ENCODE measurements around the gene SUPT20HL2. TPM values are rescaled to one million over a fixed set of nuclear protein-coding genes. Genes with fewer than 3 reads are reported as not detected.

SUPT20HL2 gene
- total and polyA plus RNA-seq, 7 experiments from 2014 or later: not detected

DNA sequence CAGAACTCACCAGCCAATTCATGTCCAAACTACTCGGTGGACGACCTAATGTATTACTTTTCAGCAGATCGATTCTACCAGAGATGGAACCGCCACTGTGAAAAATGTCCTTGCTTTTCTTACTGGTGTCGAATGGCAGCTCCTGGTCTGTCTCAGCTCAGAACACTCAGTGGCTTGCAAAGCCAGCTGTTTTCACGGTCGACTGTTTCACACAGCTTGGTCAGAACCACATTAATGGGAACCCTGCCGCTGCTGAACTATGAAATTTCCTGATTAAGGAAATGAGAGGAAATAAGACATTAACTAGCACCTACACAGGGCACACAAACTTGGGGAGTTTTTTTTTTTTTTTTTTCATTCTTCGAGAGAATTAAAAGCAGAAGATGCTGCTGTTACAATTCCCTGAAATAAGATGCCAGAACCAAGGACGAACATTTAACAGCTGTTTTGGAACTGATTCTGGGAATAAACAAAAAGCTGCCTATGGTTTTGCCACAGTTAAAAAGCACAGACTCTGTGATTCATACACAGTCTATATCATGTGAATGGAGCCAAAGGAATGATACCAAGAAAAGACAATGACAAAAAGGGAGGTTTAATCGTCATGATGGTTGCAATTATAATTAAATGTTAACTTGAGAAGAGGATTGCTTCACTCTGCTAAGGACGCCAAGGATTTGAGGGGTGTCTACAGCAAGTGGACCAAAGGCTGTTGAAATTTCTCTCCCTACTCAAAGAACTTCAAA lies 31.3 kb downstream of the SUPT20HL2 start:
- POLR2A ChIA-PET: no interaction called here
- CTCF ChIA-PET: no interaction called here
- Histone ChIP-seq H3K27ac (ENCODE audit: low read depth, low read length) (no peak overlapping the region), H3K36me3 (ENCODE audit: control insufficient read depth in 2 of 3, insufficient read depth in 3 of 3, low read length in 3 of 3) (no peaks in the 10 kb centered on the region), H3K27me3 (ENCODE audit: control insufficient read depth in 2 of 2, insufficient read depth in 2 of 2, low read length in 2 of 2) (no peaks in the 10 kb centered on the region), H3K4me3 (ENCODE audit: low read length) (no peak overlapping the region), H3K4me1 (ENCODE audit: control insufficient read depth in 2 of 2, insufficient read depth in 2 of 2, low read length in 2 of 2) (no peaks in the 10 kb centered on the region), H3K9me3 (ENCODE audit: control insufficient read depth in 2 of 3, low read length in 3 of 3) (no peaks in the 10 kb centered on the region)
- H3K4me3 Mint-ChIP-seq: no peak overlapping the region
- H3K27me3 Mint-ChIP-seq: peaks cover 0 to 10% (median 0%) of the 10 kb centered on the region in 5 donors
- H3K9me3 Mint-ChIP-seq: peaks cover 0 to 5% (median 0%) of the 10 kb centered on the region in 11 donors
- peaks cover 0 to 4% (median 0%) of the 10 kb centered on the region in 7 donors for H3K4me1 Mint-ChIP-seq
- no peak for ATAC-seq
- H3K27ac Mint-ChIP-seq: no peak overlapping the region
- no peak for DNase-seq
- no peaks in the 10 kb centered on the region for H3K36me3 Mint-ChIP-seq
- intact Hi-C loops (cut with micrococcal nuclease): no loop called here

DNA sequence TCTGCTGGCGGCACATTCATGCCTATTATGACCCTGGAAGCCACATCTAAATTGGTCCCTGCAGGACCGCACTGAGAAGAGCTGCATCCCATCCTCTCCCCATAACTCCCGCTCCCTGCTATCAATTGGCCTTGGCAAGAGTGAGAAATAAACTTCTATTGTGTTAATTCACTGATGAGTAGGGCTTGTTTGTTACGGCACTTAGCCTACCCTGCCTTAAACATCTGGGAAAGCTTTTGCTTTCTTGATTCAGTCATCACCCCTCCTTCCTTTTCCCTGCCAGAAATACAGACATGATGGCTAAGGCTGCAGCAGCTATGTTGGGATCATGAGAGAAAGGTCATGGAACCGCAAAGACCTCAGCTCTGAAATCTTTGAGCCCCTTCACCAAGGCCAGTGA lies 36.5 kb downstream of the SUPT20HL2 start:
- Mint-ChIP-seq H3K4me1 (peaks cover 0 to 3% (median 2%) of the 10 kb centered on the region in 7 donors), H3K4me3 (no peak overlapping the region), H3K27ac (no peak overlapping the region), H3K36me3 (no peaks in the 10 kb centered on the region), H3K27me3 (peaks cover 0 to 11% (median 4%) of the 10 kb centered on the region in 5 donors), H3K9me3 (peaks cover 0 to 8% (median 0%) of the 10 kb centered on the region in 11 donors)
- ATAC-seq (no peak), DNase-seq (no peak)
- H3K4me1 ChIP-seq (ENCODE audit: control insufficient read depth in 2 of 2, insufficient read depth in 2 of 2, low read length in 2 of 2): no peaks in the 10 kb centered on the region
- POLR2A ChIA-PET: no interaction called here
- H3K36me3 ChIP-seq (ENCODE audit: control insufficient read depth in 2 of 3, insufficient read depth in 3 of 3, low read length in 3 of 3): no peaks in the 10 kb centered on the region
- no peak overlapping the region for H3K4me3 ChIP-seq (ENCODE audit: low read length)
- H3K27me3 ChIP-seq (ENCODE audit: control insufficient read depth in 2 of 2, insufficient read depth in 2 of 2, low read length in 2 of 2): no peaks in the 10 kb centered on the region
- intact Hi-C loops (cut with micrococcal nuclease): no loop called here
- CTCF ChIA-PET: no interaction called here
- H3K27ac ChIP-seq (ENCODE audit: low read depth, low read length): no peak overlapping the region
- no peaks in the 10 kb centered on the region for H3K9me3 ChIP-seq (ENCODE audit: control insufficient read depth in 2 of 3, low read length in 3 of 3)

DNA sequence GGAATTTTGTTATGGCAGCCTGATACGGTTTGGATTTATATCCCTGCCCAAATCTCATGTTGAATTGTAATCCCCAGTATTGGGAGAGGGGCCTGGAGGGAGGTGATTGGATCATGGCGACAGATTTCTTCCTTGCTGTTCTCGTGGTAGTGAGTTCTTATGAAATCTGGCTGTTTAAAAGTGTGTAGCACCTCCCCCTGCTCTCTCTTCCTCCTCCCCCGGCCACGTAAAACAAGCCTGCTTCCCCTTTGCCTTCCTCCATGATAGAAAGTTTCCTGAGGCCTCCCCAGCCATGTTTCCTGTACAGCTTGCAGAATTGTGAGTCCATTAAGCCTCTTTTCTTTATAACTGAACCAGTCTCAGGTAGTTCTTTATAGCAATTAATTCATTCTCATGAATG lies 37.9 kb downstream of the SUPT20HL2 start:
- peaks cover 0 to 18% (median 3%) of the 10 kb centered on the region in 11 donors for H3K9me3 Mint-ChIP-seq
- ATAC-seq (no peak), DNase-seq (no peak)
- H3K27ac Mint-ChIP-seq: no peak overlapping the region
- H3K4me1 Mint-ChIP-seq: peaks cover 0 to 2% (median 0%) of the 10 kb centered on the region in 7 donors
- Histone ChIP-seq H3K9me3 (ENCODE audit: control insufficient read depth in 2 of 3, low read length in 3 of 3) (no peaks in the 10 kb centered on the region), H3K36me3 (ENCODE audit: control insufficient read depth in 2 of 3, insufficient read depth in 3 of 3, low read length in 3 of 3) (no peaks in the 10 kb centered on the region), H3K27ac (ENCODE audit: low read depth, low read length) (no peak overlapping the region), H3K27me3 (ENCODE audit: control insufficient read depth in 2 of 2, insufficient read depth in 2 of 2, low read length in 2 of 2) (no peaks in the 10 kb centered on the region), H3K4me3 (ENCODE audit: low read length) (no peak overlapping the region), H3K4me1 (ENCODE audit: control insufficient read depth in 2 of 2, insufficient read depth in 2 of 2, low read length in 2 of 2) (no peaks in the 10 kb centered on the region)
- ChIA-PET POLR2A (no interaction called here), CTCF (no interaction called here)
- H3K4me3 Mint-ChIP-seq: no peak overlapping the region
- intact Hi-C loops (cut with micrococcal nuclease): no loop called here
- no peaks in the 10 kb centered on the region for H3K36me3 Mint-ChIP-seq
- H3K27me3 Mint-ChIP-seq: peaks cover 0 to 8% (median 4%) of the 10 kb centered on the region in 5 donors

DNA sequence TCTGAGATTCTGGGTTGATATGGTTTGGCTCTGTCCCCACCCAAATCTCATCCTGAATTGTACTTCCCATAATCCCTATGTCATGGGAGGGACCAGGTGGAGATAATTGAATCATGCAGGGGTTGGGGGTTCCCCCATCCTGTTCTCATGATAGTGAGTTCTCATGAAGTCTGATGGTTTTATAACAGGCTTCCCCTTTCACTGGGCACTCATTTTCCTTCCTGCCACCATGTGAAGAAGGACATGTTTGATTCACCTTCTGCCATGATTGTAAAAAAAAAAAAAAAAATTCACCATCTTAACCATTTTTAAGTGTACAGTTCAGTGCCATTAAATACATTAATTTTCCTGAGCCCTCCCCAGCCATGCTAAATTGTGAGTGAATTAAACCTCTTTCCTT lies 42.6 kb downstream of the SUPT20HL2 start:
- intact Hi-C loops (cut with micrococcal nuclease): no loop called here
- no peaks in the 10 kb centered on the region for H3K36me3 Mint-ChIP-seq
- peaks cover 0 to 4% (median 2%) of the 10 kb centered on the region in 5 donors for H3K27me3 Mint-ChIP-seq
- CTCF ChIA-PET: no interaction called here
- no peaks in the 10 kb centered on the region for H3K27me3 ChIP-seq (ENCODE audit: control insufficient read depth in 2 of 2, insufficient read depth in 2 of 2, low read length in 2 of 2)
- no peaks in the 10 kb centered on the region for H3K4me1 ChIP-seq (ENCODE audit: control insufficient read depth in 2 of 2, insufficient read depth in 2 of 2, low read length in 2 of 2)
- no peaks in the 10 kb centered on the region for H3K9me3 ChIP-seq (ENCODE audit: control insufficient read depth in 2 of 3, low read length in 3 of 3)
- H3K27ac ChIP-seq (ENCODE audit: low read depth, low read length): no peak overlapping the region
- DNase-seq: no peak
- no peak overlapping the region for H3K4me3 Mint-ChIP-seq
- H3K9me3 Mint-ChIP-seq: peaks cover 0 to 25% (median 3%) of the 10 kb centered on the region in 11 donors
- ATAC-seq: no peak
- peaks cover 0 to 2% (median 0%) of the 10 kb centered on the region in 7 donors for H3K4me1 Mint-ChIP-seq
- H3K4me3 ChIP-seq (ENCODE audit: low read length): no peak overlapping the region
- no peaks in the 10 kb centered on the region for H3K36me3 ChIP-seq (ENCODE audit: control insufficient read depth in 2 of 3, insufficient read depth in 3 of 3, low read length in 3 of 3)
- H3K27ac Mint-ChIP-seq: no peak overlapping the region
- POLR2A ChIA-PET: no interaction called here

DNA sequence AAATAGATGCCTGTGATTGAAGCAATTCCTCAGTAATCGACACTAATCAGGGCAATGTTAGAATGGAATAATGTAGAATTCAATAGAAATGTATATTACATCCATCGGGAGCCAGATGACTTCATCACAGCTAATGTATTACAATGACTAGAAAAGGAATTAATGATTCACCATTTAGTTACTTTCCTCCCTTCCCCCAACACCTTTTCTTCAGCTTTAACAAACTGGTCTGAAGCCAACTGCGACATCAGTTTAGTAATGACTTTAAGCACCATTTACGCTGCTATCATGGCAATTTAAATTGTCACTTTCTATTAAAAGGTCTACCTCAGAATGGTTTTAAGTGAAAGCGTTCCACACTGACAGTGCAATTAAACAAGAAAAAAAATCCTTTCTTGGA lies 45.1 kb downstream of the SUPT20HL2 start:
- Mint-ChIP-seq H3K4me3 (no peak overlapping the region), H3K9me3 (peaks cover 0 to 23% (median 3%) of the 10 kb centered on the region in 11 donors), H3K4me1 (peaks cover 0 to 9% (median 0%) of the 10 kb centered on the region in 7 donors), H3K27ac (no peak overlapping the region), H3K27me3 (peaks cover 0 to 4% (median 2%) of the 10 kb centered on the region in 5 donors), H3K36me3 (peaks cover 0 to 3% (median 0%) of the 10 kb centered on the region in 5 donors)
- no peaks in the 10 kb centered on the region for H3K36me3 ChIP-seq (ENCODE audit: control insufficient read depth in 2 of 3, insufficient read depth in 3 of 3, low read length in 3 of 3)
- DNase-seq (no peak), ATAC-seq (no peak)
- ChIA-PET CTCF (no interaction called here), POLR2A (no interaction called here)
- intact Hi-C loops (cut with micrococcal nuclease): no loop called here
- no peaks in the 10 kb centered on the region for H3K27me3 ChIP-seq (ENCODE audit: control insufficient read depth in 2 of 2, insufficient read depth in 2 of 2, low read length in 2 of 2)
- no peaks in the 10 kb centered on the region for H3K4me1 ChIP-seq (ENCODE audit: control insufficient read depth in 2 of 2, insufficient read depth in 2 of 2, low read length in 2 of 2)
- no peak overlapping the region for H3K4me3 ChIP-seq (ENCODE audit: low read length)
- H3K27ac ChIP-seq (ENCODE audit: low read depth, low read length): no peak overlapping the region
- no peaks in the 10 kb centered on the region for H3K9me3 ChIP-seq (ENCODE audit: control insufficient read depth in 2 of 3, low read length in 3 of 3)

DNA sequence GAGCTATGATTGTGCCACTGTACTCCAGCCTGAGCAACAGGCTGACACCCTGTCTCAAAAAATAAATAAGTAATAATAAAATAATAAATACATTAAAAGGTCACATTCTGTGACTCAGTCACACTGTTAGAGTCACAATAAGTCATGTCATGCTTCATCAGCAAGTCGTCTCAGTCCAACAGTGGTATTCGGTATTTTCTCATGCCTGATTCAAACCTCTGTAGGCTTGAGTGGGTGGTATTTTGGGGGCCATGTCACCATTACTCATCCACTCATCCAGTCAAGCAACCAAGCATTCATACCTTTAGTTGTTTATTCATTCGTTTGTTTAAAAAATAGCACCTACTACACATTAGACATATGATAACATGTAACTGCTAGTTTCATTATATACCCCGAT lies 46.9 kb downstream of the SUPT20HL2 start:
- CTCF ChIA-PET: no interaction called here

DNA sequence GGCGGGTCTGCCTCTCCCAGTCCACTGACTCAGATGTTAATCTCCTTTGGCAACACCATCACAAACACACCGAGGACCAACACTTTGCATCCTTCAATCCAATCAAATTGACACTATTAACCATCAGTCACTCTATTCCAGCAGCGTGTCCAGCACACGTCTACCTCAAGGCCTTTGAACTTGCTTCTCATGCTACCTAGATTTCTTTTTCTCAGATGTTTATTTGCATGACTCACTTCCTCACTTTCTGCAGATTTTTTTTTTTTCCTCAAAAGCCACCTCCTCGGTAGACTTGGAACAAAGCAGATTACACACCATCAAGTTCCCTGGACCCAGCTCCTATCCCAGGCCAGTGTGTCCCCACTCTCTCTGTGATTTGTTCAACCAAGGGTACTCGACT lies 49.5 kb downstream of the SUPT20HL2 start:
- H3K27me3 Mint-ChIP-seq: no peaks in the 10 kb centered on the region
- CTCF ChIA-PET: no interaction called here
- POLR2A ChIA-PET: no interaction called here
- Histone ChIP-seq H3K4me3 (ENCODE audit: low read length) (no peak overlapping the region), H3K36me3 (ENCODE audit: control insufficient read depth in 2 of 3, insufficient read depth in 3 of 3, low read length in 3 of 3) (no peaks in the 10 kb centered on the region), H3K27ac (ENCODE audit: low read depth, low read length) (no peak overlapping the region), H3K4me1 (ENCODE audit: control insufficient read depth in 2 of 2, insufficient read depth in 2 of 2, low read length in 2 of 2) (no peaks in the 10 kb centered on the region), H3K27me3 (ENCODE audit: control insufficient read depth in 2 of 2, insufficient read depth in 2 of 2, low read length in 2 of 2) (no peaks in the 10 kb centered on the region), H3K9me3 (ENCODE audit: control insufficient read depth in 2 of 3, low read length in 3 of 3) (no peaks in the 10 kb centered on the region)
- peaks cover 0 to 2% (median 0%) of the 10 kb centered on the region in 11 donors for H3K9me3 Mint-ChIP-seq
- intact Hi-C loops (cut with micrococcal nuclease): no loop called here
- peak overlapping the region in 1 of 9 donors; percentile 63 for H3K27ac Mint-ChIP-seq
- peaks cover 0 to 3% (median 0%) of the 10 kb centered on the region in 5 donors for H3K36me3 Mint-ChIP-seq
- peaks cover 9 to 30% (median 15%) of the 10 kb centered on the region in 7 donors for H3K4me1 Mint-ChIP-seq
- no peak for ATAC-seq
- peak overlapping the region in 1 of 10 donors; percentile 33 for H3K4me3 Mint-ChIP-seq
- DNase-seq: no peak

More for the DNA sequence above, 46.9 kb downstream of the SUPT20HL2 start:
- H3K27me3 Mint-ChIP-seq: peaks cover 0 to 4% (median 0%) of the 10 kb centered on the region in 5 donors
- Histone ChIP-seq H3K4me3 (ENCODE audit: low read length) (no peak overlapping the region), H3K27me3 (ENCODE audit: control insufficient read depth in 2 of 2, insufficient read depth in 2 of 2, low read length in 2 of 2) (no peaks in the 10 kb centered on the region), H3K27ac (ENCODE audit: low read depth, low read length) (no peak overlapping the region), H3K4me1 (ENCODE audit: control insufficient read depth in 2 of 2, insufficient read depth in 2 of 2, low read length in 2 of 2) (no peaks in the 10 kb centered on the region), H3K9me3 (ENCODE audit: control insufficient read depth in 2 of 3, low read length in 3 of 3) (no peaks in the 10 kb centered on the region), H3K36me3 (ENCODE audit: control insufficient read depth in 2 of 3, insufficient read depth in 3 of 3, low read length in 3 of 3) (no peaks in the 10 kb centered on the region)
- POLR2A ChIA-PET: no interaction called here
- no peak for ATAC-seq
- no peak overlapping the region for H3K27ac Mint-ChIP-seq
- peaks cover 0 to 3% (median 0%) of the 10 kb centered on the region in 5 donors for H3K36me3 Mint-ChIP-seq
- peaks cover 0 to 18% (median 4%) of the 10 kb centered on the region in 7 donors for H3K4me1 Mint-ChIP-seq
- DNase-seq: no peak
- no peak overlapping the region for H3K4me3 Mint-ChIP-seq
- intact Hi-C loops (cut with micrococcal nuclease): no loop called here
- peaks cover 0 to 17% (median 3%) of the 10 kb centered on the region in 11 donors for H3K9me3 Mint-ChIP-seq
